IPS-18c (cell line): Measurements from ENCODE around the gene LDB2.

Source experiments
- H3K4me3 ChIP-seq: 2 replicates; pipeline ENCODE4 v1.7.0; 2013; ENCODE audit warnings: low read depth, mild to moderate bottlenecking, low read length, moderate library complexity; ENCODE audit not compliant: insufficient read depth
- H3K9me3 ChIP-seq: one replicate; pipeline ENCODE4 v1.6.1; 2013; ENCODE audit warnings: mild to moderate bottlenecking, low read length, moderate library complexity; ENCODE audit not compliant: control insufficient read depth, insufficient read depth

The LDB2 gene

GRCh38 chr4:16859031-16859430, 39.4 kb downstream of the LDB2 start:
- no peaks in the 10 kb centered on the region for H3K9me3 ChIP-seq
- no peak overlapping the region for H3K4me3 ChIP-seq

GRCh38 chr4:16858275-16858752, 40.1 kb downstream of the LDB2 start:
- H3K4me3 ChIP-seq = no peak overlapping the region
- no peaks in the 10 kb centered on the region for H3K9me3 ChIP-seq

GRCh38 chr4:16857425-16857824, 41.0 kb downstream of the LDB2 start:
- no peak overlapping the region for H3K4me3 ChIP-seq
- no peaks in the 10 kb centered on the region for H3K9me3 ChIP-seq

- no peaks in the 10 kb centered on the region for H3K9me3 ChIP-seq
- H3K4me3 ChIP-seq = no peak overlapping the region
Observed at GRCh38 chr4:16853640-16854039, 44.8 kb downstream of the LDB2 start.

GRCh38 chr4:16852644-16853043, 45.8 kb downstream of the LDB2 start:
- H3K4me3 ChIP-seq = no peak overlapping the region
- H3K9me3 ChIP-seq = no peaks in the 10 kb centered on the region

- no peaks in the 10 kb centered on the region for H3K9me3 ChIP-seq
- no peak overlapping the region for H3K4me3 ChIP-seq
Observed at GRCh38 chr4:16852228-16852627, 46.2 kb downstream of the LDB2 start.

- no peaks in the 10 kb centered on the region for H3K9me3 ChIP-seq
- no peak overlapping the region for H3K4me3 ChIP-seq
Observed at GRCh38 chr4:16846540-16847117, 51.8 kb downstream of the LDB2 start.

- no peak overlapping the region for H3K4me3 ChIP-seq
- no peaks in the 10 kb centered on the region for H3K9me3 ChIP-seq
Observed at GRCh38 chr4:16844816-16845586, 53.4 kb downstream of the LDB2 start.

GRCh38 chr4:16843831-16844508, 54.5 kb downstream of the LDB2 start:
- no peak overlapping the region for H3K4me3 ChIP-seq

GRCh38 chr4:16838226-16838875, 60.1 kb downstream of the LDB2 start:
- no peak overlapping the region for H3K4me3 ChIP-seq
- H3K9me3 ChIP-seq = no peaks in the 10 kb centered on the region

More at GRCh38 chr4:16843831-16844508, 54.5 kb downstream of the LDB2 start:
- H3K9me3 ChIP-seq = no peaks in the 10 kb centered on the region

GRCh38 chr4:16837475-16837874, 61.0 kb downstream of the LDB2 start:
- H3K9me3 ChIP-seq = no peaks in the 10 kb centered on the region

GRCh38 chr4:16836324-16836723, 62.1 kb downstream of the LDB2 start:
- H3K9me3 ChIP-seq = no peaks in the 10 kb centered on the region

More at GRCh38 chr4:16837475-16837874, 61.0 kb downstream of the LDB2 start:
- H3K4me3 ChIP-seq = no peak overlapping the region

GRCh38 chr4:16835597-16836247, 62.7 kb downstream of the LDB2 start:
- Histone ChIP-seq H3K9me3 (no peaks in the 10 kb centered on the region), H3K4me3 (no peak overlapping the region)

More at GRCh38 chr4:16836324-16836723, 62.1 kb downstream of the LDB2 start:
- no peak overlapping the region for H3K4me3 ChIP-seq

GRCh38 chr4:16834814-16835213, 63.6 kb downstream of the LDB2 start:
- no peaks in the 10 kb centered on the region for H3K9me3 ChIP-seq

GRCh38 chr4:16833722-16834121, 64.7 kb downstream of the LDB2 start:
- Histone ChIP-seq H3K4me3 (no peak overlapping the region), H3K9me3 (no peaks in the 10 kb centered on the region)

More at GRCh38 chr4:16834814-16835213, 63.6 kb downstream of the LDB2 start:
- no peak overlapping the region for H3K4me3 ChIP-seq

GRCh38 chr4:16830081-16830480, 68.4 kb downstream of the LDB2 start:
- H3K4me3 ChIP-seq = no peak overlapping the region
- no peaks in the 10 kb centered on the region for H3K9me3 ChIP-seq
